Activated naive CD4-positive, alpha-beta T cell treated with anti-CD3 and anti-CD28 coated beads, Interleukin-2, amount 10 ng/mL, durations not matched to agents 7 days and 5 days (primary cell): Measurements from ENCODE around the gene IGF2BP2.
A peak's percentile ranks its signal among the peaks of the same experiment; 100 is the strongest.

Experiments
- CTCF ChIA-PET: fragments of 350-600 bp; sonication (Branson Sonifier 250); formaldehyde crosslinking; loops from one replicate; lab custom pipeline; 2021; ENCODE audit warnings: antibody characterized with exemption; lab: Charles Lee
- DNase-seq: peaks from one replicate; pipeline ENCODE4 v3.0.0-alpha.2; 2020
- H3K27ac Mint-ChIP-seq: one replicate; pipeline ENCODE4 v1.8.0; 2021; ENCODE audit warnings: mild to moderate bottlenecking, moderate library complexity, mixed read lengths
- H3K27me3 Mint-ChIP-seq: one replicate; pipeline ENCODE4 v1.8.0; 2021; ENCODE audit warnings: mild to moderate bottlenecking, mixed read lengths
- H3K36me3 Mint-ChIP-seq: one replicate; pipeline ENCODE4 v1.8.0; 2021; ENCODE audit warnings: mixed read lengths
- H3K4me1 Mint-ChIP-seq: one replicate; pipeline ENCODE4 v1.8.0; 2021; ENCODE audit warnings: mixed read lengths
- H3K4me3 Mint-ChIP-seq: one replicate; pipeline ENCODE4 v1.8.0; 2021; ENCODE audit warnings: mild to moderate bottlenecking, moderate library complexity, mixed read lengths
- H3K9me3 Mint-ChIP-seq: one replicate; pipeline ENCODE4 v1.8.0; 2021; ENCODE audit warnings: mixed read lengths

The IGF2BP2 gene

DNA sequence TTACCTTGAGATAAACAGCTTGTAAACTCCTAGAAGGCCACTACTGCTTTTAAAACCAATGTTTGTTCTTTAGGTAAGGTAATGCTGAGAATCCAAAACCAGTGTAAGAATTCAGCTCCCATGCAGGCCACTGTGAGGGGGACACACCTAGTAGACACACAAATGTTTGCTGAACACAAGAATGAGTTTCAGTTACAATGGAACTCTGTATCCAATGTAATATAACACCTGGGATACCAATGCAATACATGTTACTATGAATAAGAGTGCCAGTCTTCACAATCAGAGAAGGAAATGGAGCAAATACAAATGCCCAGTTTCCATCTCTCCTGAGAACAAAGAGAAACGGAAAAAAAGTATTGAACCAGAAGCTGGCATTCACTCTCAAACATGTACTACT is 65.9 kb downstream of the IGF2BP2 start:
- no peak overlapping the region for H3K27ac Mint-ChIP-seq
- CTCF ChIA-PET, result interaction anchor here (0.6 kb wide), 1 partner anchor 218 kb away, joined by 3 read pairs; no protein-coding TSS in a partner anchor
- H3K27me3 Mint-ChIP-seq, result peaks cover 45% of the 10 kb centered on the region
- H3K4me1 Mint-ChIP-seq, result peaks cover 3% of the 10 kb centered on the region
- peaks cover 7% of the 10 kb centered on the region for H3K9me3 Mint-ChIP-seq
- no peak overlapping the region for H3K4me3 Mint-ChIP-seq
- peaks cover 2% of the 10 kb centered on the region for H3K36me3 Mint-ChIP-seq
- DNase-seq, result no peak

- peaks cover 7% of the 10 kb centered on the region for H3K9me3 Mint-ChIP-seq
- no peak overlapping the region for H3K27ac Mint-ChIP-seq
- CTCF ChIA-PET, result interaction anchor here (1.2 kb wide), 1 partner anchor 80 kb away, joined by 3 read pairs; no protein-coding TSS in a partner anchor
- no peaks in the 10 kb centered on the region for H3K4me1 Mint-ChIP-seq
- H3K27me3 Mint-ChIP-seq, result peaks cover 30% of the 10 kb centered on the region
- peaks cover 2% of the 10 kb centered on the region for H3K36me3 Mint-ChIP-seq
- H3K4me3 Mint-ChIP-seq, result no peak overlapping the region
- no peak for DNase-seq
Measured at GRCh38 chr3:185757176-185757575, 67.7 kb downstream of the IGF2BP2 start.

GRCh38 chr3:185756477-185756876 is 68.4 kb downstream of the IGF2BP2 start:
- CTCF ChIA-PET, result interaction anchor here (0.7 to 1.2 kb wide), 3 partner anchors 8 to 79 kb away, joined by 3 read pairs; no protein-coding TSS in a partner anchor
- H3K27ac Mint-ChIP-seq, result peak overlapping the region; percentile 33
- H3K36me3 Mint-ChIP-seq, result peaks cover 2% of the 10 kb centered on the region
- peaks cover 23% of the 10 kb centered on the region for H3K27me3 Mint-ChIP-seq
- no peaks in the 10 kb centered on the region for H3K4me1 Mint-ChIP-seq
- H3K9me3 Mint-ChIP-seq, result peaks cover 7% of the 10 kb centered on the region
- no peak for DNase-seq
- H3K4me3 Mint-ChIP-seq, result no peak overlapping the region

GRCh38 chr3:185754920-185755319 is 69.9 kb downstream of the IGF2BP2 start:
- Mint-ChIP-seq H3K27me3 (peaks cover 10% of the 10 kb centered on the region), H3K4me3 (no peak overlapping the region), H3K4me1 (no peaks in the 10 kb centered on the region), H3K36me3 (peaks cover 2% of the 10 kb centered on the region), H3K9me3 (peaks cover 7% of the 10 kb centered on the region), H3K27ac (no peak overlapping the region)
- CTCF ChIA-PET, result interaction anchor here (1.5 kb wide), 1 partner anchor 13 kb away, joined by 5 read pairs; no protein-coding TSS in a partner anchor
- DNase-seq, result no peak

- H3K36me3 Mint-ChIP-seq, result peaks cover 2% of the 10 kb centered on the region
- H3K27ac Mint-ChIP-seq, result no peak overlapping the region
- peaks cover 14% of the 10 kb centered on the region for H3K27me3 Mint-ChIP-seq
- no peaks in the 10 kb centered on the region for H3K4me1 Mint-ChIP-seq
- peaks cover 7% of the 10 kb centered on the region for H3K9me3 Mint-ChIP-seq
- no peak for DNase-seq
- CTCF ChIA-PET, result no interaction called here
- no peak overlapping the region for H3K4me3 Mint-ChIP-seq
Measured at GRCh38 chr3:185753354-185753753, 71.5 kb downstream of the IGF2BP2 start.

- Mint-ChIP-seq H3K9me3 (peaks cover under 1% of the 10 kb centered on the region), H3K36me3 (no peaks in the 10 kb centered on the region), H3K27me3 (peaks cover 8% of the 10 kb centered on the region), H3K4me1 (no peaks in the 10 kb centered on the region), H3K4me3 (no peak overlapping the region), H3K27ac (no peak overlapping the region)
- no peak for DNase-seq
- CTCF ChIA-PET, result no interaction called here
Measured at GRCh38 chr3:185750702-185751101, 74.1 kb downstream of the IGF2BP2 start.

- Mint-ChIP-seq H3K4me1 (no peaks in the 10 kb centered on the region), H3K4me3 (no peak overlapping the region), H3K9me3 (no peaks in the 10 kb centered on the region), H3K36me3 (no peaks in the 10 kb centered on the region), H3K27me3 (peaks cover 12% of the 10 kb centered on the region), H3K27ac (no peak overlapping the region)
- no peak for DNase-seq
- CTCF ChIA-PET, result no interaction called here
Measured at GRCh38 chr3:185750015-185750414, 74.8 kb downstream of the IGF2BP2 start.

GRCh38 chr3:185746470-185746869 is 78.4 kb downstream of the IGF2BP2 start:
- no peaks in the 10 kb centered on the region for H3K4me1 Mint-ChIP-seq
- CTCF ChIA-PET, result interaction anchor here (0.8 to 4.1 kb wide), 3 partner anchors 19 to 86 kb away, joined by 4 to 15 read pairs (median 5); no protein-coding TSS in a partner anchor
- H3K27ac Mint-ChIP-seq, result no peak overlapping the region
- no peak overlapping the region for H3K4me3 Mint-ChIP-seq
- peaks cover 17% of the 10 kb centered on the region for H3K27me3 Mint-ChIP-seq
- no peak for DNase-seq
- H3K36me3 Mint-ChIP-seq, result no peaks in the 10 kb centered on the region
- no peaks in the 10 kb centered on the region for H3K9me3 Mint-ChIP-seq

- no peaks in the 10 kb centered on the region for H3K36me3 Mint-ChIP-seq
- H3K27me3 Mint-ChIP-seq, result peaks cover 17% of the 10 kb centered on the region
- no peak overlapping the region for H3K27ac Mint-ChIP-seq
- no peak for DNase-seq
- H3K4me3 Mint-ChIP-seq, result no peak overlapping the region
- CTCF ChIA-PET, result interaction anchor here (0.8 to 4.1 kb wide), 3 partner anchors 20 to 85 kb away, joined by 4 to 15 read pairs (median 5); no protein-coding TSS in a partner anchor
- H3K4me1 Mint-ChIP-seq, result no peaks in the 10 kb centered on the region
- H3K9me3 Mint-ChIP-seq, result no peaks in the 10 kb centered on the region
Measured at GRCh38 chr3:185744997-185745843, 79.6 kb downstream of the IGF2BP2 start.

DNA sequence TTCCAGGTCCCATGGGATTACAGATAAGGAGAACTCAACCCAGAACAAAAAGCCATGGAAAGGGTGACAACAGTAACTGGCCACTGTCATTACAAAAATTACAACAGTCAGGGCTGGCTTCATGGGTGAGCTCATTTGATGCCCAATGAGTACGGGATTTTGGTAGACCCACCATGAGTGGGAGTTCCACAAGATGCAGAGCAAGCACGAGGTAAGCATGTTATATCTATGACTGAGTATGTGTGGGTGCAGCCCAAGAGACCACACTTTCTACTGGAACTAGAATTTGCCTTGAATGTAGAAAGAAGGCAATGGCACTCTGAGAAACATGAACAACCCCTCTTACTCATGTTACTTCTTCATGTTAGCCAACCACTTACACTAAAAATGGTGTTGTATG is 83.3 kb downstream of the IGF2BP2 start:
- Mint-ChIP-seq H3K27me3 (peaks cover 16% of the 10 kb centered on the region), H3K4me3 (no peak overlapping the region), H3K36me3 (no peaks in the 10 kb centered on the region), H3K4me1 (no peaks in the 10 kb centered on the region), H3K9me3 (no peaks in the 10 kb centered on the region), H3K27ac (no peak overlapping the region)
- no peak for DNase-seq
- CTCF ChIA-PET, result interaction anchor here (0.7 to 1.0 kb wide), 2 partner anchors 28 to 527 kb away, joined by 3 read pairs; no protein-coding TSS in a partner anchor

DNA sequence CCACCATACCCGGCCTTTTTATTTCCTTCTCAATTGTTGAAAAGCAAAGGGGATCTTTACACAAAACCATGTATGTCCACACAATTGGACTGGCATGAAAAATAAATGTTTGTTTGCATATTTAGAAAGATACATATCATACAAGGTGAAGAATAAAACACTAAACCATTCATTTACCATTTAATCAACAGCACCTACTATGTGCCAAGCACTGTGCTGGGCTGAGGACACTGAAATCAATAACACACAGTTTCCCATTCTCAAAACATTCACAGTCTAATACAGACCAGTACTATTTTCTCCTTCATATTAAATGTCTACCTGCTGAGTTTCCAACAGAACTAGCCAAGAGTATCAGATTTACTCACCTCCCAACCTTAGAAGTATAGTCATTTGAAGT is 84.7 kb downstream of the IGF2BP2 start:
- Mint-ChIP-seq H3K4me1 (no peaks in the 10 kb centered on the region), H3K27me3 (peaks cover 10% of the 10 kb centered on the region), H3K36me3 (no peaks in the 10 kb centered on the region), H3K4me3 (no peak overlapping the region), H3K9me3 (no peaks in the 10 kb centered on the region), H3K27ac (no peak overlapping the region)
- no peak for DNase-seq
- CTCF ChIA-PET, result no interaction called here

- no peak overlapping the region for H3K4me3 Mint-ChIP-seq
- no peaks in the 10 kb centered on the region for H3K9me3 Mint-ChIP-seq
- H3K4me1 Mint-ChIP-seq, result no peaks in the 10 kb centered on the region
- CTCF ChIA-PET, result interaction anchor here (1.5 kb wide), 1 partner anchor 79 kb away, joined by 3 read pairs; no protein-coding TSS in a partner anchor
- H3K27ac Mint-ChIP-seq, result no peak overlapping the region
- no peak for DNase-seq
- peaks cover 4% of the 10 kb centered on the region for H3K27me3 Mint-ChIP-seq
- H3K36me3 Mint-ChIP-seq, result no peaks in the 10 kb centered on the region
Measured at GRCh38 chr3:185739264-185739701, 85.6 kb downstream of the IGF2BP2 start.

DNA sequence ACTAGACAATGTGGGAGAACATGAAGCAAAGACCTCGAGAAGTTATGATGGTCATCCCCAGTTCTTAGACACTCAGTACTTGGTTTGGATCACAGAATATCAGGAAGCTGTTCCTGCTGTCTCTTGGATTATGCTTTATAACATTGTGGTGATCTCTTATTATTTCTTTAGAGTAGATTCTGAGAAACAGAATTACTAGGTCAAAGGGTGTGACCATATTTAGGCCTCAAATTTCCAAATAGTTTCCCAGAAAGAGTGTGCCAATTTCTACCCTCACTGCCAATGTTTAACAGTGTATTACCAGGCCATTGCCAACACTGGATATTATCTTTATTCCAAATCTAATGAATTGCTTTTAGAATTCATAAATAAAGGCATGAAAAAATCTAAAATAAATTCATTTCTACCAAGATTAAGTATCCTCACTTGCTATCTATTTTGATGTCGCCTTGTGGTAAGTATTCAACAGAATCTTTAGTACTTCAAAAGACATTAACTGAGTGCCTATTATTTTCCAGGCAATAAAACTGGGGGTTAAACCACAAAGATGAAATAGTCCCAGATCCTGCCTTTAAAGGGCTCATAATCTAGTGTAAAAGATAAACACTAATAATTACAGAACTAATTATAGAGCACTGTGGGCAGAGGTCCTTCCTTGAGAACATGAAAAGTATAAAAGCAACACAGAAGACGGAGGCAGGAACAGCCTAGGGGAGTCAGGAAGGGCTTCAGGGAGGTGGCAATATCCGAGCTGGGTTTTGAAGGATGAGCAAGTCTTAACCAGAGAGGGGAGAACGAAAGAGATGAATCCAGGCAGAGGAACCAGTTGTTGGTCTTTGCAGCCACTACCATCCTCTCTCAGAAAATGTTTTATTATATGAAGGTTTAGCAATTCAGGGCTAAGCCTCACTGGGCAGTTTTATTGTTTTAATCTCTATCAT is 86.8 kb downstream of the IGF2BP2 start:
- CTCF ChIA-PET, result interaction anchor here (1.5 kb wide), 1 partner anchor 78 kb away, joined by 3 read pairs; no protein-coding TSS in a partner anchor
- H3K36me3 Mint-ChIP-seq, result no peaks in the 10 kb centered on the region

DNA sequence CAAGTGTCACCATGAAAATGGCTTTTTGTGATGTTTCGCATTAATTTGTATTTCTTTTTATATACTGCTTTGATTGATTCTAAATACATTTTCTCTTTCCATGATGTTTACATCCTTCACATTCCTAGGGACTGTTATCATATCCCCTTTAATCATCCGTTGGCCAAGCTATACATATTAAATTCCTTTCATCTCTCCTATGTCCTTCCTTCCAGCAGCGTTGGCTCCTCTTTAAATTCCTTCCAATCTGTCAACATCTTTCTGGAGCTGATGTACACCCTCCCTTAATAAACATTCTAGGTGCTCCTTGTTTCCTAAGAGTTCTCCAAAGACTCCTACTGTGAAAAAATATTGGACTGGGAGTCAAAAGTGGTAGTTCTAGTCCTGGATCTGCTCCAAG is 87.8 kb downstream of the IGF2BP2 start:
- Mint-ChIP-seq H3K27me3 (peaks cover 4% of the 10 kb centered on the region), H3K9me3 (no peaks in the 10 kb centered on the region), H3K4me1 (no peaks in the 10 kb centered on the region), H3K4me3 (no peak overlapping the region), H3K27ac (no peak overlapping the region), H3K36me3 (no peaks in the 10 kb centered on the region)
- DNase-seq, result no peak
- CTCF ChIA-PET, result interaction anchor here (1.6 kb wide), 1 partner anchor 32 kb away, joined by 6 read pairs; no protein-coding TSS in a partner anchor

More for the DNA sequence above, 86.8 kb downstream of the IGF2BP2 start:
- Mint-ChIP-seq H3K27ac (no peak overlapping the region), H3K4me3 (no peak overlapping the region), H3K9me3 (no peaks in the 10 kb centered on the region), H3K27me3 (peaks cover 4% of the 10 kb centered on the region), H3K4me1 (no peaks in the 10 kb centered on the region)
- DNase-seq, result no peak
